K562 (cell line): ENCODE measurements around the gene SIM2. TPM values are rescaled to one million over a fixed set of nuclear protein-coding genes. Genes with fewer than 3 reads are reported as not detected.

Experiments
- AFF1 ChIP-seq, 2 experiments: fragments of 450-650 bp; IDR thresholded peaks; 2 replicates each; pipeline ENCODE4 v1.6.1; 2018; ENCODE audit warnings: mild to moderate bottlenecking in 2 of 2, low read depth in 1 of 2; ENCODE audit not compliant: partially characterized antibody in 2 of 2
- BRD4 ChIP-seq: fragments of 200-600 bp; sonication (generic); IDR thresholded peaks from 2 replicates; pipeline ENCODE4 v1.6.1; 2017; ENCODE audit warnings: inconsistent platforms
- PBX2 ChIP-seq, 2 experiments: IDR thresholded peaks in 1 of 2; conservative IDR thresholded peaks in 1 of 2; 2 replicates each; pipeline ENCODE4 v1.6.1; 2016; ENCODE audit warnings: low read depth in 2 of 2, mild to moderate bottlenecking in 1 of 2, missing compliant biosample characterization in 1 of 2, missing genetic modification characterization in 1 of 2, moderate library complexity in 1 of 2
- TCF7 ChIP-seq: sonication (generic); IDR thresholded peaks from 2 replicates; pipeline ENCODE4 v1.6.1; 2016; ENCODE audit warnings: antibody characterized with exemption, borderline replicate concordance
- ZNF184 ChIP-seq: sonication (generic); formaldehyde crosslinking; IDR thresholded peaks from 2 replicates; pipeline ENCODE4 v1.5.0; 2020; ENCODE audit warnings: missing genetic modification reagents
- ZNF239 ChIP-seq: fragments of 250-450 bp; sonication (Bioruptor Pico); IDR thresholded peaks from 2 replicates; pipeline ENCODE4 v1.4.0; 2020; ENCODE audit warnings: mild to moderate bottlenecking
- polyA plus RNA-seq, 8 experiments: library from polyadenylated mRNA; depleted of rRNA in 4 of 8; stranded (reverse) in 5 of 8; unstranded in 3 of 8; fragments of >200 nt; fragmentation: Nextera tagmentation in 2 of 8; fragmentation: Illumina TruSeq in 1 of 8; extraction: Ambion mirVana in 2 of 8; extraction: Trizol in 1 of 8; gene quantifications; 2 replicates each; pipeline versions ENCODE4 v1.2.1 to v1.2.3, GENCODE V29; 2011 to 2014; ENCODE audit warnings: inconsistent platforms in 1 of 8, missing spikeins in 1 of 8
- total RNA-seq, 7 experiments: library from RNA; depleted of rRNA in 6 of 7; stranded (reverse); fragments of >200 nt in 6 of 7; fragmentation: Illumina TruSeq in 2 of 7; extraction: Trizol in 2 of 7; gene quantifications; 2 replicates each; pipeline versions ENCODE4 v1.2.1 to v1.2.3, GENCODE V29; 2011 to 2021; ENCODE audit warnings: low replicate concordance in 1 of 7

The SIM2 gene
- total and polyA plus RNA-seq, 9 of the 15 experiments (the other 6 are each of a cell fraction or from before 2014, with no cell fraction given): 0.07 to 0.11 (median 0.08) TPM; not detected in 6

GRCh38 chr21:36664662-36664990 is 34.3 kb upstream of the SIM2 start (continued):
- TF ChIP-seq PBX2 (CRISPR knock-in tag; IDR thresholded peaks at IDR 0.05; ENCODE audit: low read depth) (no peak), PBX2 (tag; conservative IDR thresholded peaks at IDR 0.05; ENCODE audit: low read depth) (no peak), AFF1 (IDR thresholded peaks at IDR 0.05; ENCODE audit: low read depth in 1 of 2, partially characterized antibody in 2 of 2) (no peak), TCF7 (no peak), ZNF184 (CRISPR knock-in tag) (no peak), BRD4 (no peak), ZNF239 (CRISPR knock-in tag) (no peak)
